GM12892 (cell line): ENCODE results near the gene MATN3.

ENCODE experiments used
- POLR2A ChIP-seq: IDR thresholded peaks from 2 replicates; pipeline ENCODE4 v1.6.1; 2011; ENCODE audit warnings: low read depth, low read length, control low read depth
- POLR2AphosphoS5 ChIP-seq: IDR thresholded peaks from 2 replicates; pipeline ENCODE4 v1.6.1; 2011; ENCODE audit warnings: low read depth, low read length, control low read depth

DNA sequence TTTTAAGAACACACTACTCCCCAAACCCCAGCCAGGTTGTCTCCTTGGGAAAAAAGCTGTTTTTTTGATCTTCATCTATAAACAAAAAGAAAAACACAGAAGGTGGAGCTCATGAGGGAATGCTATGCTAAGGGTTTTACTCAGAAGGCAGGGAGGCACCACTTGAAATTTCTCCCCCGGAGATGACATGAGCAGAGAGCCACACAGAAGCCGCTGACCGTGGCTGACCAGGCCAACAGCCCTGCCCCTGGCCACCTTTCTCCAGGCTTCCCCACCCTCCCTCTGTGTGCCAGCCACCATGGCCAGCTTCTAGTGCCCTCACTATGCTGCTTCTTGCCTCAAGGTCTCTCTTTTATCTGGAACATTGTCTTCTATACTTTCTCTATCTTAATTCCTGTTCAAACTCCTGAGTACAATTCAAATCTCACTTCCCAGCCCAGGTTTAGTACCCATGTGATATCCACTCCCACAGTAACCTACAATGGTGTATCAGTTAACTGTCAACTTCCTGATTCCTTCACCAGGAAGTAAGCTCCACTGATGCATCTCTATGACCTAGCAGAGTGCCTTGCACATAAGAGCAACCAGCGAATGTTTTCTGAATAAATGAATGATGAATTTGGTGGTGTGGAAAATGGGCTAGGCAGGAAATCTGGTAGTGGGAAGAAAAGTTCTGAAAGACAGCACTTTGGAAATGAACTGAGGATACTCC lies 23.6 kb upstream of the MATN3 start:
- TF ChIP-seq POLR2AphosphoS5 (no peak), POLR2A (no peak)
